T-helper 1 cell treated with Interleukin-12 subunit alpha and Interleukin-12 subunit beta and Interleukin-4 antibody, amounts not matched to agents 30 ng/mL and 1 ng/mL, for 36 hours (primary cell): ENCODE results near the gene OSBPL10. TPM values are rescaled to one million over a fixed set of nuclear protein-coding genes. Genes with fewer than 3 reads are reported as not detected.

Experiments used
- intact Hi-C: fragments of 100-400 bp; cut with micrococcal nuclease; formaldehyde crosslinking; loops from one replicate; pipeline ENCODE4 v1.15.1; 2024
- total RNA-seq: library from RNA; stranded (reverse); gene quantifications from 2 replicates; pipeline ENCODE4 v1.2.3, GENCODE V29; 2022

Gene OSBPL10
- total RNA-seq, 1 donor from 2014 or later, result 4.7 TPM

DNA sequence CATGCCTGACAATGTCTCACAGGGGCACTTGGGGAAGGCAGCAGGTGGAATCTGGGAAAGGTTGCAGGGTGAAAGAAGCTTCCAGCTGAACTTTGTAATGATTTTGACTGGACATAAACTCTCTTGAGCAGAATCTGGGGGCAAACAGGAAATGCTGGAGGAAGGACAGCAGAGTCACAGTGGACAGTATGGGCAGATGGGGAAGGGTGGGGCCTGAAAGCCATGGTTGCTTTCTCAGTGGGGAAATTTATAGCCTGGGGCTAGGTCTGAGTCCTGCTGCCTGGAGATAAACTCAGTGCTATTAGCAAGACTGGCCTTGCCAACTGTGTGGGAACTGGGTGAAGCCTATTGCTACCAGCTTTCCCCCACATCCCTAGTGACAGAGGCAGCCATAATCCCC lies 203.2 kb downstream of the OSBPL10 start:
- intact Hi-C loops, result no loop called here

DNA sequence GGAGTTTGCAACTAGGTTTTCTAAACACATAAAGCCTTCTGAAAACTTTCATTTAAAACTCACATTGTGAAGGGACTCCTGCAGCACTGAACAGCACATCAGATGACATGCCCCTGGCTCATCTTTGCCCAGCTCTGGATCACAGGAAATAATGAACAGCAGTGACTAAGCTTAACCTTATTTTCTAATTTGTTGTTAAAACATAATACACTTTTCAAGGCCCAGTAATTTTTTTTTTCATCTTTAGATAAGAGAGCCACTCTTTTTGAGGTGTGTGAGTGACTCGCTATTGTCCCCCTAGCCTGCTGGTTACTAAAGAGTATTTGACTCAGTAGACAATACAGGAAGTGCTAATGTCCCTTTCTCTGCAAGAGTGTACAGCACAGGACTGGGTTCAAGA lies 204.0 kb downstream of the OSBPL10 start:
- intact Hi-C loops, result no loop called here

- intact Hi-C loops, result no loop called here
Measured at GRCh38 chr3:31776016-31776415, 205.0 kb downstream of the OSBPL10 start.

- intact Hi-C loops, result no loop called here
Measured at GRCh38 chr3:31775383-31775782, 205.7 kb downstream of the OSBPL10 start.

DNA sequence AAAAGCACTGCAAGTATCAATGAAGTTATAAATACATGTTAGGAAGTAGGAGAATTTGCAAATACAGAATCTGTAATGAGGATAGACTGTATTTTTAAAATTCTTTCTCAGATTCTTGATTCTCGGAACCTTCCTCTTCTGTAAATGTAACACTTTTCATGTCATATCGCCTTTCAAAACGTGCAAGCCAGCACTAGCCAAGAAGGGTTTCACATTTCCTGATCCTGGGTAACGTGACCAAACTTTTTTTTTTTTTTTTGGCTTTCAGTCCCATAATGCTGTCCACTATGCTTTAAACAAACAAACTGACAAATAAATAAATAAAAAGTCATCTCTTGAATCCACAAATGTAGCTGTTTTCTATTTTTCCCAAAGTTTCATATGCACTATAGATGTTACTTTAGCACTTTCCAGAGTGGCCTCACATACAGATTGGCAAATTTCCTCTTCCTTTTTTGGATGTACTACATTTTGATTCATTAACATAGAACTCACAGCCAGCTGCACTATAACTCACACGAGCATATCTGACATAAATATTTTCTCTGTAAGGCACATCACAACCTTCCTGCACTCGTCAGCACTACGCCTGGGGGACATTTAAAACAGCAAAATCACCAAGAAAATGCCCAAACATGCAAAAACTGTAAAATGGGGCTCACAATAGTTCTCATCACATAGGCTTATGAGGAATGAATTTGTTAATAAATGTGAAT lies 208.1 kb downstream of the OSBPL10 start:
- intact Hi-C loops, result no loop called here

DNA sequence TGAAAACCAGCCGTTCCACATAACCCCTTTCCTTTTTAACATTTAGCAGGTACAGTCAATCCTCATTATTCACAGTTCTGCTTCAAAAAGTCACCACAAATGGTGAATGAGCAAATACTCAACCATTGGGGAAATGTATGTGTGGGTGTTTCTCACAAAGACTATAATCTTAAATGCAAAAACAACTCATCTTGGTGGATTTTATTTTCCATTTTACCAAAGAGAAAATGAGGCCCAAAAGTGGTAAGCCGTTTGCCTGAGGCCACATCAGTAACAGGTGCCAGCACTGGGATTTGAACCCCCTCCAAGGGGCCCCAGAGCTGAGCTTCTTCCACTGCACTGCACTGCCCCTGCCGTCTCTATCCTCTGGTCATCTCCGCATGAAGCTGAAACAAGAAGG lies 208.8 kb downstream of the OSBPL10 start:
- intact Hi-C loops, result no loop called here

- intact Hi-C loops, result no loop called here
Measured at GRCh38 chr3:31770822-31771326, 210.2 kb downstream of the OSBPL10 start.

GRCh38 chr3:31768479-31769125 lies 212.5 kb downstream of the OSBPL10 start:
- intact Hi-C loops, result loop anchor here (1.0 to 10.0 kb wide), 8 partner anchors 44 to 1000 kb away; no protein-coding TSS in a partner anchor

GRCh38 chr3:31767920-31768319 lies 213.1 kb downstream of the OSBPL10 start:
- intact Hi-C loops, result loop anchor here (1.0 to 10.0 kb wide), 8 partner anchors 44 to 999 kb away; no protein-coding TSS in a partner anchor

DNA sequence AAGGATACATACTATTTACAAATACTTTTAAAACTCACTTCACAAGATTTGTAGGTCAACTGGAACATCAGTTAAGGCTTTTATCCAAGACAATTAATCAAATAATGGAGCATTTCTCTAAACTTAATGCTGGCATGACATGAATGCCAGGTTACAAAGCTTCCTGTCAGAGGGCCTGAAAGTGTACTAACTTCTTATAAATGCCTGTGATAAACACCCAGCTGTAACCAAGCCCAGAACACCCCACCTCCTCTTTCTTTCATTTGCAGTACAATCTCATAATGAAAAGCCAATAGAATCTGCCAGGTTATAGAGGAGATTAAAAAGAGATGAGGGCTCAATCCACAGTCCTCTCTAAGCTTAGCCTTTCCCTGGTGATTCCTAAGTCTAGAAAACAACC lies 214.4 kb downstream of the OSBPL10 start:
- intact Hi-C loops, result loop anchor here (5.0 to 10.0 kb wide), 3 partner anchors 554 to 832 kb away; no protein-coding TSS in a partner anchor

DNA sequence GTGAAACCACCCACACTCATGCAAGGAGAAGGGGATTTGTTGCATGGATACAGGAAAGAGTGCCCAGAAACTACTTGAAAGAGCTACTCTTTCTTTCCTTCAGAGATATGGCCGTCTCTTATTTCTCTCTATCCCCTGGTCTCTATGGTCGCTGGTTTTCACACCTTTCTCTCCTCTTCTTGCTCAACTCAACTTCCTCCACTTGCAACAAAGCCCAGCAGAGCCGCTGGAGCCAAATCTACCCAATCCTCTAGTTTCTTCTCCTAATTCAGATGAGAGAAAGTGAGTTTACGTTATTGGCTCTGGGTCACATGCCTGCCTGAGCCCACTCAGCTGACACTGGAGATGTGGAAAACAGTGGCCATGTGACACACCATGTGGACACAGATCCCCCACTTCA lies 215.2 kb downstream of the OSBPL10 start:
- intact Hi-C loops, result loop anchor here (1.0 to 10.0 kb wide), 4 partner anchors 10 to 831 kb away; no protein-coding TSS in a partner anchor

DNA sequence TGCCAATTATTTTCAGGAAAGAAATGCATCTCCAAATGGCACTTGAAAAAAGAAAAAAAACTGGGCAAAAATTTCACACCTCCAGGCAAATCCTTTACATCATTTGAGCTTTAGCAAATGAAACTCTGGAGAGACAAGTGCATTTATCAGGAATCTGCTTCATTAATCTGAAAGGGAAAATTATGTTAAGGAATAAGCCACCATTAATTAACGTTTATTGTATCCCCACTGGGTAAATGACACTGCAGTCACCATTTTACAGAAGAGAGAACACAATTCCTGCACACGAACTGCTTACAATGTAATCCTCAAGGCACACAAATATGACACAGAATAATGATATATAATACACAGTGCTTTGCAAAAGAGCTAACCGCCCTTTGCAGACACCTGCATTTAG lies 217.3 kb downstream of the OSBPL10 start:
- intact Hi-C loops, result loop anchor here (10.0 kb wide), 1 partner anchor 829 kb away; no protein-coding TSS in a partner anchor

GRCh38 chr3:31762888-31763351 lies 218.1 kb downstream of the OSBPL10 start:
- intact Hi-C loops, result loop anchor here (10.0 kb wide), 1 partner anchor 828 kb away; no protein-coding TSS in a partner anchor

GRCh38 chr3:31762097-31762764 lies 218.8 kb downstream of the OSBPL10 start:
- intact Hi-C loops, result loop anchor here (10.0 kb wide), 1 partner anchor 827 kb away; no protein-coding TSS in a partner anchor

DNA sequence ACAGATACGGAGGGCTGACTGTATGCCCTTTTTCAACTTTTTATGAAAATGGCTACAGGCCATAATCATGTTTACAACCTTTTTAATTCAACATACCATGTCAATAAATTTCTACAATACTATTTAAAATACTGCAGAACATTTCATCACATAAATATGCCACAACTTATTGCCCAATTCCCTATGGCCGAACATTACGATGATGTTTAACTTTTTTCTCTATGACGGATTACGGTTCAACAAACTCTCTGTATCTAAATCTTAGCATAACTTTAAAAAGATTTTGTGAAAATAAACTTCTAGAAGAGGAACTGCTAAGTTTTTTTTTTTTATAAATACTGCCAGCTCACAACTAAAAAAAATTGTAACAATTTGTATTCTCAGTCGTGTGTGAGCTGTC lies 220.4 kb downstream of the OSBPL10 start:
- intact Hi-C loops, result loop anchor here (10.0 kb wide), 1 partner anchor 826 kb away; no protein-coding TSS in a partner anchor

DNA sequence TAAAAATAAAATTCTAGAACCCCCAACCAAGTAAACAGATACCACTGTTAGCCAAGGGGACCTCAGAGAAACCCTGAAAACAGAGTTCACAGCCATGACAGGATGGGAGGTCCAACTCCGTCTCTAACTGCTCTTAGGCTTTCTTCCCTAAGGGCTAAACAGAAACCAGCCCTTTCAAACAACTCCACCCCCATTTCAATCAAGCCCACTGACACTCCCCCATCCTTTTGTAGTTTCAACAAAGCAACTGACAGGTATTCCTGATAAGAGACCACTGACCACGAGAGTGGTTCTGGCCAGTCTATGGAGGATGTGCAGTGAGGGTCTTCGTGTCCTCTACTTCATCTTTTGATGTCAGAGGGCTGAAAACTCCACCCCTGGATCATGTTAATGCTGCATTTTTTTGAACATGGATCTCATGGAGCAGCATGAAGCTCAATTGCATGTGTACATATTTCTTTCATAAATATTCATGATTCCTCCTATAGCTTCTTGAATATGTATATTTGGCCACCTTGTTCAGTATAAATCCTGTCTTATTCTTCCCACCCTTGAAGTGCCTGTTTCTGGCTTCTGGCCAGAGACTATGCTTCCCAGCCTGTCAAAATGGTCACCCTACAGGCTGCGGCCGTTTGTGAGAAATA lies 222.6 kb downstream of the OSBPL10 start:
- intact Hi-C loops, result loop anchor here (5.0 to 10.0 kb wide), 6 partner anchors 159 to 1404 kb away; partner anchors contain the start of genes OSBPL10 and ZNF860

GRCh38 chr3:31755926-31756658 lies 225.0 kb downstream of the OSBPL10 start:
- intact Hi-C loops, result loop anchor here (1.0 to 10.0 kb wide), 9 partner anchors 9 to 1401 kb away; partner anchors contain the start of genes GPD1L, OSBPL10 and ZNF860

DNA sequence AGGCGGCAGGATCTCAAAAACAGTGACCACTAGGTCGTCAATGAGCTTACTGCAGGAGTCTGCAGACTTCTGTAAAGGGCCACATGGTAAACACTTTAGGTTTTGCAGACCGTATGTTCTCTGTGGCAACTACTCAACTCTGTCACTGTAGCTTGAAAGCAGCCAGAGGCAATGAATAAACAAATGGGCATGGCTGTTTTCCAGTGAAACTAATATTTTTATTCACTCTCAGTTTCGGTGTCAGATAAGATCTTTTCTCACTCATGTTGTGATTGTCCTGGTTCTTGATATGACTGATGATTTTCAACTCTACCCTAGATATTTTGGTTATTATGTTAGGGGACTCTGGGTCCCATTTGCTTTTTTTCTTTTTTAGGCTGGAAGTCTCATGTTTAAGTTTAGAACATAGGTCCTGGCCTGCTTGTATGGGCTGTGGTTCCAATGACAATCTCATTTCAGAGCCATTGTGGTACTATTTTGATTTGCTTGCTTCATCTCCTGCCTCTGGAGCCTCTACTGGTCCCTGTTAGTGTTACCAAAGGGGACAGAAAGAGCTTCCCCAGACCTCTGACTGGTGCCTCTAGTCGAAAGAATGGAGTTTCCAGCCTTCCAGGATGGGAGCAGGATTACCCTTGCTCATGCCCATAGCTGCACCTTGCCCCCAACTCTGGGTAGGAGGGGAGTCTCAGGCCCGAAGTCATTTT lies 226.3 kb downstream of the OSBPL10 start:
- intact Hi-C loops, result loop anchor here (2.0 to 10.0 kb wide), 7 partner anchors 118 to 1400 kb away; partner anchors contain the start of genes OSBPL10 and ZNF860

DNA sequence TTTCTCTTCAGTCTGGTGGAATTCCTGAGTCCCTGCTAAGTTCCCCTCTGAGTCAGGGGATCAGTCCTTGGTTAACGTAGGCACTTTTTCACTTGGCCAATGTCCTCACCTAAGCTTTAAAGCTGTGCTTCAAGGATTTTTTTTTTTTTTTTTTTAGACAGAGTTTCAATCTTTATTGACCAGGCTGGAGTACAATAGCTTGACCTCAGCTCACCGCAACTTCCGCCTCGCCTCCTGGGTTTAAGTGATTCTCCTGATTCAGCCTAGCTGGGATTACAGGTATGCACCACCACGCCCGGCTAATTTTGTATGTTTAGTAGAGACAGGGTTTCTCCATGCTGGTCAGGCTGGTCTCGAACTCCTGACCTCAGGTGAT lies 228.0 kb downstream of the OSBPL10 start:
- intact Hi-C loops, result loop anchor here (10.0 kb wide), 1 partner anchor 1398 kb away; no protein-coding TSS in a partner anchor
